ENCODE results near the gene YWHAB.

Gene YWHAB

GRCh38 chr20:44952731-44953130 lies 67.2 kb downstream of the YWHAB start:
- in situ Hi-C loops (cut with HindIII; ENCODE audit: low pct_unique_long_range_greater_than_20kb, low sequenced_read_pairs) = no loop called here
- TF ChIP-seq JUND (IDR thresholded peaks at IDR 0.05; ENCODE audit: low read depth) = no peak
- peak; percentile 45 to 83 for DNase-seq (ENCODE audit: low read depth in 1 of 2, low spot score in 1 of 2)

- peak; percentile 64 to 94 for DNase-seq (ENCODE audit: low read depth in 1 of 2, low spot score in 1 of 2)
- in situ Hi-C loops (cut with HindIII; ENCODE audit: low pct_unique_long_range_greater_than_20kb, low sequenced_read_pairs) = no loop called here
- peak; percentile 56; the same call in 1 of the 2 replicates for TF ChIP-seq JUND (IDR thresholded peaks at IDR 0.05; ENCODE audit: low read depth)
Measured at GRCh38 chr20:44954211-44954610, 68.7 kb downstream of the YWHAB start.

- no peak for DNase-seq (ENCODE audit: low read depth in 1 of 2, low spot score in 1 of 2)
- in situ Hi-C loops (cut with HindIII; ENCODE audit: low pct_unique_long_range_greater_than_20kb, low sequenced_read_pairs) = no loop called here
- TF ChIP-seq JUND (IDR thresholded peaks at IDR 0.05; ENCODE audit: low read depth) = no peak
Measured at GRCh38 chr20:44955270-44955669, 69.8 kb downstream of the YWHAB start.

GRCh38 chr20:44956410-44956809 lies 70.9 kb downstream of the YWHAB start:
- TF ChIP-seq JUND (IDR thresholded peaks at IDR 0.05; ENCODE audit: low read depth) = no peak
- in situ Hi-C loops (cut with HindIII; ENCODE audit: low pct_unique_long_range_greater_than_20kb, low sequenced_read_pairs) = no loop called here
- no peak for DNase-seq (ENCODE audit: low read depth in 1 of 2, low spot score in 1 of 2)
